Stimulated activated CD8-positive, alpha-beta memory T cell treated with anti-CD3 and anti-CD28 coated beads, Interleukin-2, amount 100 ng/mL, for 48 hours (primary cell): ENCODE results near the gene TFF1.
"Not testable (repeated sequence)": the region's sequence is repeated elsewhere in the genome, so short reads cannot be mapped to it uniquely, and the experiment has no call there.

Source experiments
- DNase-seq, 2 donors: peaks; one replicate each; pipeline ENCODE4 v3.0.0-alpha.2; 2020; ENCODE audit warnings: low read depth in 2 of 2

TFF1 gene

DNA sequence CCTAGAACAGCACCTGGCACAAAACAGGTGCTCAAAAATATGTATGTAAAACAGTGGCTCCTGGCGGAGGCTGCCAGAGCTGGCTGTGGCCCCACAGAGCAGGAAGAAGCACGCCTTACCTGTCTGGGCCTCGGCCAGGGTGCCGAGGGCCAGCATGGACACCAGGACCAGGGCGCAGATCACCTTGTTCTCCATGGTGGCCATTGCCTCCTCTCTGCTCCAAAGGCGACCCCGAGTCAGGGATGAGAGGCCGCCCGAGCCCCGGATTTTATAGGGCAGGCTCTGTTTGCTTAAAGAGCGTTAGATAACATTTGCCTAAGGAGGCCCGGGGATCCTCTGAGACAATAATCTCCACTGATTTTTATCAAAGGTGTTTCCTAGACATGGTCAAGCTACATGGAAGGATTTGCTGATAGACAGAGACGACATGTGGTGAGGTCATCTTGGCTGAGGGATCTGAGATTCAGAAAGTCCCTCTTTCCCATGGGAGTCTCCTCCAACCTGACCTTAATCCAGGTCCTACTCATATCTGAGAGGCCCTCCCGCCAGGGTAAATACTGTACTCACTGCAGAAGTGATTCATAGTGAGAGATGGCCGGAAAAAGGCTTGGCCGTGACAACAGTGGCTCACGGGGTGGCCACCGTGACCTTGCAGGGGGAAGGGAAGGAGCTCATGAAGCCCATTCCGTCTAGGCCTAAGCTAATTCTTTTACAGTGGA, at the start of gene TFF1:
TFF1 (minus strand) TSS at position 244 of the 719 bp plus-strand sequence; CDS start at position 204, 40 bp downstream.
- DNase-seq = no peak

DNA sequence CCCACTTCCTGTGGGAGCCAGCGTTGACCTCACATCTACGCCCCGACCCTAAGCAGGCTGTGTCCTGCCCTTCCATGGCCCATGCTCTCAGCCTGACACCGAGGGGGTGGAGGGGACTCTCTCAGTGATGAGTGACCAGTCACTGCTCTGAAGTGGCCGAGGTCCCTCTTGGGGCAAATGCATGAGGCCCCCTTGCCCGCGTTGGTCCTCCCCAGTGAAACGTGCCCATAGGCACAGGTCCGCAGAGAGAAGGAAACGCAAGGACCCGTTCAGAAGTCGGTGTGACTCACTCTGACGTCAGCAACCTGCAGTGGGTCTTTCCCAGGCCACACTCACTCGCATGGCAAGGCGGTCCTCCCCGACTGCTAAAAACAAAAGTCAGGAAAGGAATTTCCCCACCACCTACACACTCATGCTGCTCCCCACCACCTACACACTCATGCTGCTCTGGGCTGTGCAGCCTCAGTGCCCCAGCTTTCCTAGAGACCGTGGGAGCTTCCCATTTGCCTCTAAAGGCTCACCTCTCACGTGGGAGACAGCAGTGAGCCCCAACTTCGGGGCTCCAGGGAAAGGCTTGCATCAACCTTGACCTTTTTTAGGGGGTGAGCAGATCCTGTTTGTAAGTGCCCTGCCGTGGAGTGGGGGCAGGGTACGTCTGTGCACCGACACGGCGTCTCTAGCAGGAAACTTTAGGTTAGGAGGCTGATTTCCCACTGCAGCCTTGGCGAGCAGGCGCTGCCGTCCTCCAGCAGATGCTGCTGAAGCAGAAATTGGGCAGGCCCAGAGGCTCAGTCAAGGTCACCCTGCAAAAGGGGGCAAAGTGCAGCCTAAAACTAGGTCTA, 48.8 kb upstream of the TFF1 start:
- DNase-seq = peak; percentile 83 to 94

DNA sequence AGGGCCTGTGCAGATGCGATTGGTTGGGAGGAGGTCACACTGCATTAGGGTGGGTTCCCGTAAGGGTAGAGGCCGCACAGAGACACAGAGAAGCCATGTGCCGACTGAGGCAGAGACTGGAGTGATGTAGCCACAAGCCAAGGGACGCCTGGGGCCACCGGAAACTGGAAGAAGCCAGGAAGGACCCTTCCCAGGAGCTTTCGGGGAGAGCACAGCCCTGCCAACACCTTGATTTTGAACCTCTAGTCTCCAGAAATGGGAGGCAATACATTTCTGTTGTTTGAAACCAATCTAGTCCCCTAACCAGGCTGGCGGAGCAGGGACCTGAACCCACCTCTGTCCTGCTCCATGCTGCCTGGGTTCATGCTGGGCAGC, 48.2 kb upstream of the TFF1 start:
- no peak for DNase-seq

DNA sequence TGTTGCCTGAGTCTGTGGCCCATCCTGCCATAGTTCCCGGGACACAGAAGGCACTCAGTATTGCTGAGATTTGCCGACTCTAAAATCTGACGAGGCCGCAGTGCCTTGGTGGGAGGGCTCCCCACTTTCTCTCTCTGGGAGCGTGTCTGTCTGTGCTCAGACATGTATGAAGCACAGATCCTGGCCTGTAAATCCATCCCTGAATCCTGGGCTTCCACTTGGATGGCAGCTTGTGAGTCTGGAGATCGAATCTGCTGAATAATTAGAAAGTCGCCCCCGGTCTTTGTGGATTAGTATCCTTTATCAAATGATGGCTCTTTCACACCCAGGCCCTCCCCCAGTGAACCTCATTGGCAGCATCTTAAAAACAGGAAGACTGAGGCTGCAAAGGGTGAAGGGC, 47.7 kb upstream of the TFF1 start:
- no peak for DNase-seq

DNA sequence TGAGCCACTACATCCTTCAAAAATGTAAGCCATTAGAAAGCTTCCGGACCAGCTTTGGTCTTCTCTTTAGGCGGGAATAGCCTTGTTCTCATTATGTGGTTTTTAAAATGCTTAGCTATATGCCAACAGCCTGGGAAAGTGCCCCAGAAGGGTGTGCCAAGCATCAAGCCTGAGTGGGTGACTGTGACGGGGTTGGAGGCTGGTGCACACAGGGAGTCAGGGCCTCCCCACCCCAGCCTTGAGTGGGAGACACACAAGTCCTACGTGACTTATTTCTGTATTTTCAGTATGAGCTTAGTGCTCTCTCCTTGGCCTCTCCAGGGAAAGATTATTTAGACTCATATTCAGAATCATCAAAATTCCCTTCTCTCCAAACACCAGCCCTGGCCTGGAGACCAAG, 47.2 kb upstream of the TFF1 start:
- DNase-seq = no peak

- no peak for DNase-seq
Measured at GRCh38 chr21:42413093-42413492, 46.8 kb upstream of the TFF1 start.

DNA sequence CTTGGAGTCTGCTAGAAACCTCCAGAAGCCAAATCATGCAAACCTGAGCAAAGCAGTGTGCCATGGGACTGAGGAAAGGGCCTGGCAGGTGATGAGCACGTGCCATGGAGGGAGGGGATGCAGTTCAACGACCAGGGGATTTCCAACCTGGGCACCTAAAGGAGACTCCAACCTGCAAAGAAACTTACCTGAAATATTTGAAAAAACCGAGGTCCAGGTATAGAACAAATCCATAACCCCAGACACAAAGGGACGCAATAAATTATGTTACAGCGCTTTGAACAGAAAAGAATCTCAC, 46.2 kb upstream of the TFF1 start:
- DNase-seq = no peak

- no peak for DNase-seq
Measured at GRCh38 chr21:42411891-42412635, 45.7 kb upstream of the TFF1 start.

GRCh38 chr21:42411197-42411869, 45.0 kb upstream of the TFF1 start:
- no peak for DNase-seq

DNA sequence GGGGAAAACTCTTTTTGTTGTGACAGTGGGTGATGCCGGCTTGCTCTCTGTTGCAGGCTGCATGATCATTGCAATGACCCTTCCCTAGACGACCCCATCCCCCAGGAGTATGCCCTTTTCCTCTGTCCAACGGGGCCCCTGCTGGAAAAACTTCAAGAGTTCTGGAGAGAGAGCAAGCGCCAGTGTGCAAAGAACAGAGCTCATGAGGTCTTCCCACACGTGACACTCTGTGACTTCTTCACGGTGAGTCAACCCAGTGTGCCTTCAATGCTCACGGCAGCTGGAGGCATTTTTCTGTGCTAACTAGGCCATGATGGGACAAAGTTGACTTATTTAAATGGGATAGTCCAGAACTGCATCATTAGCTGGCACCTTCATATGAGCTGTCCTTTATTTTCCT, 43.0 kb upstream of the TFF1 start:
- DNase-seq = no peak

DNA sequence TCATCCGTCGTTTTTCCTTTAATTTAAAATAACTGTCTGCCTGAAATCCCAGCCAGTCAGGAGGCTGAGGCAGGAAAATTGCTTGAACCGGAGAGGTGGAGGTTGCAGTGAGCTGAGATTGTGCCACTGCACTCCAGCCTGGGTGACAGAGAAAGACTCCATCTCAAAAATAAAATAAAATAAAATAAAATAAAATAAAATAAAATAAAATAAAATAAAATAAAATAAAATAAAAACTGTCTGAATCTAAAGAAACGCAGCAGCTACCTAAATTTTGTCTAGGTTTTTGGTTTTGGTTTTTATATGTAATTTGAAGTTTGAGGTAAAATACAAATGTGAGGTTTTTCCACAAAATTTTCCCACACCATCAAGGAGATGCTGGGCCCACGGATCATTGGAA, 42.4 kb upstream of the TFF1 start:
- not testable (repeated sequence) for DNase-seq

DNA sequence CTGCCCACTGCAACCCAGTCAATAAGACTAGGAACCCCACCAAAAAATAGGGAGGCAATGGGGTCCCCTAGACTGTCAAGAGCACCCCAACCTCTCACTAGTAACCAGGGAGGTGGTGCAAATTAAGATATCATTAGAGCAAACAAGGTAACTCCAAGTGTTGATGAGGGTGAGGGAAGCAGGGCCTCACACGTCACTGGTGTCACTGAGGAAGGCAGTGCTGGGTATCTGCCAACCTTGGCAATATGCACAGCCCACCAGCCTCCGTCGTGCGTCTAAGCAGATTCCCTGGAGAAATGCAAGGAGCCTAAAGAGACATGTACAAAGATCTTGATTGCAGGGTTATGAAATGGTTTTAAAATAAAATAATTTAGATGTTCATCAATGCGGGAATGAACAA, 41.1 kb upstream of the TFF1 start:
- DNase-seq = no peak

- no peak for DNase-seq
Measured at GRCh38 chr21:42406866-42407265, 40.5 kb upstream of the TFF1 start.

GRCh38 chr21:42406201-42406621, 39.9 kb upstream of the TFF1 start:
- DNase-seq = no peak

- no peak for DNase-seq
Measured at GRCh38 chr21:42405064-42406013, 39.0 kb upstream of the TFF1 start.

DNA sequence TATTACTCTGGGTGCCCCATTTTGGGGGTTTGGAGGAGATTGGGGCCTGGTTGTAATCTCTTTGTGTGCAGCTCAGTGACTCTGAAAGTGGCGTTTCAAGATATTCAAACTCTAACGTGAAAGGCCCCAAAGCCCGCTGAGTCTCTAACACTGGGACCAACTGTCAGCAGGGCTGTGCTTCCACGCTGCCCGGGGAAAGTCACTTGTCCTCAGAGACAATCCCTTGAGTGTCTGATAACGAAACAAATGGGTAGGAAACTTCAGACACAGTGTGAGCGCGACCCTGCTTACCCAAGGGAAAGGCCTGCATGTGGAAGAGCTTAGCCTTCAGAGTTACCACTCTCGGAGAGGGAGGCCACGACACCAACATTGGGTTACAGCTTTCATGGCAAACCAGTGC, 38.2 kb upstream of the TFF1 start:
- DNase-seq = no peak

DNA sequence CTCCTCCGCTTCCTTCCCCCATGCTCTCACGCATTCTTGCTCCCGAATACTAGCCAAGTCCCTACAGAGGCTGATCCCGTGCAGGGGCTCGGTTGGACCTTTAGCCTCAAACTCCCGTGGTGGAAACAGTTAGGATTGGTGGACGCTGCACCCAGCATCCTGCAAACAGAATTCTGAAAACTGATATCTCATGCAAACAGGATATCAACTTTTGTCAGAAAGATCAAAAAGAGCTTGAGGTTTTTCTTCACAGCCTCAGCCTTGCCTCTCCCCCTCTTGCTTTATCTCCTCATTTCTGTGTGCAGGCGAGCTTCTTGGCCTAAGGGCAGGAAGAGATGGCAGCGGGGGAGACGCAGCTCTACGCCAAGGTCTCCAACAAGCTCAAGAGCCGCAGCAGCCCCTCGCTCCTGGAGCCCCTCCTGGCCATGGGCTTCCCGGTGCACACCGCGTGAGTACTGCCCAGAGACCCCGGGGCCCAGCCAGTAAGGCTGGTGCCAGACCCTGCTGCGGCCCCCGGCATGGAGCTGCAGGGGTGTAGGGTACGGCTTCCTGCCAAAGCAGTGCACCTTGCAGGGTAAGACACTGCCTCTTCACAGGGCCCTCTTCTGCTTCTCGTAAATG, 37.4 kb upstream of the TFF1 start, which contains the start of gene UBASH3A:
UBASH3A (plus strand) TSS at position 292 of the 621 bp plus-strand sequence; CDS start at position 336, 44 bp downstream.
- DNase-seq = no peak

DNA sequence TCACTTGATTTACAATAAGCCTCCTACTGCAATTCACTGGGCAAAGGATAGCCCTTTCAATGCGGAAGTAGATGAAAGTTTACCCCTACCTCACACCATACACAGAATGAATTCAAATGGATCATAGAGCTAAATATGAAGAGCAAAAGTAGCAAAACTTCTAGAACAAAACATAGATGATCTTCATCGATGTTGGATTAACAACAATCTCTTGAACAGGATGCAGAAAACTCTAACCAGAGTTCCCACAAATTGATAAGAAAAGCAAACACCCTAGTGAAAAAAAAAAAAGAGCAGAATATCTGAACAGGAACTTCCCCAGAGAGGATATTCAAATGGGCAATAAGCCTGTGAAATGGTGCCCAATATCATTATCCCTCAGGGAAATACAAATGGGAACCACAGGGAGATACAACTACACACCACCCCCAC, 35.5 kb upstream of the TFF1 start:
- DNase-seq = no peak

- no peak for DNase-seq
Measured at GRCh38 chr21:42401154-42401553, 34.8 kb upstream of the TFF1 start.

DNA sequence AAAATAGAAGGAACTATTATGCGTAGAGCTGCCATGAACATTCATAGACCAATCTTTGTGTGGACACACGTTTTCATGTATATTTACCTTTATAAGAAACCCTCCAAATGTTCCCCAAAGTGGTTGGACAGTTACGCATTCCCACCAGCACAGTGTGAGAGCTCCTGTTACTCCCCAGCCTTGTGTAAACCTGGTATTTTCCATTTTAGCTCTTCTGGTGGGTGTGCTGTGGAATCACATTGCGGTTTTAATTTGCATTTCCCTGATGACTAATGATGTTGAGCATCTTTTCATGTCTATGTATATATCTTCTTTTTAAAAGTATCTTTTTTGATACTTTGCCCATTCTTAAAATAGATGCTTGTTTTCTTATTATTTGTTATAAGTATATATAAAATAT, 34.2 kb upstream of the TFF1 start:
- DNase-seq = no peak
